Epithelial cell of alveolus of lung (primary cell): ENCODE data around the gene HSPBAP1. TPM values are rescaled to one million over a fixed set of nuclear protein-coding genes. Genes with fewer than 3 reads are reported as not detected.

Source experiments
- total RNA-seq: library from RNA; depleted of rRNA; stranded (reverse); fragments of >200 nt; gene quantifications from 2 replicates; pipeline ENCODE4 v1.2.1, GENCODE V29; 2015

The HSPBAP1 gene, protein sequence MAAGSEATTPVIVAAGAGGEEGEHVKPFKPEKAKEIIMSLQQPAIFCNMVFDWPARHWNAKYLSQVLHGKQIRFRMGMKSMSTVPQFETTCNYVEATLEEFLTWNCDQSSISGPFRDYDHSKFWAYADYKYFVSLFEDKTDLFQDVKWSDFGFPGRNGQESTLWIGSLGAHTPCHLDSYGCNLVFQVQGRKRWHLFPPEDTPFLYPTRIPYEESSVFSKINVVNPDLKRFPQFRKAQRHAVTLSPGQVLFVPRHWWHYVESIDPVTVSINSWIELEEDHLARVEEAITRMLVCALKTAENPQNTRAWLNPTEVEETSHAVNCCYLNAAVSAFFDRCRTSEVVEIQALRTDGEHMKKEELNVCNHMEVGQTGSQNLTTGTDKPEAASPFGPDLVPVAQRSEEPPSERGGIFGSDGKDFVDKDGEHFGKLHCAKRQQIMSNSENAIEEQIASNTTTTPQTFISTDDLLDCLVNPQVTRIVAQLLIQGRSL
- 4.8 and 12.0 TPM in 2 replicates for total RNA-seq

GRCh38 chr3:122793568-122794416 is at the start of gene HSPBAP1:
Gene HSPBAP1, minus strand, starts transcription at chr3:122793831. Its CDS starts 151 bp downstream, at chr3:122793680.

DNA sequence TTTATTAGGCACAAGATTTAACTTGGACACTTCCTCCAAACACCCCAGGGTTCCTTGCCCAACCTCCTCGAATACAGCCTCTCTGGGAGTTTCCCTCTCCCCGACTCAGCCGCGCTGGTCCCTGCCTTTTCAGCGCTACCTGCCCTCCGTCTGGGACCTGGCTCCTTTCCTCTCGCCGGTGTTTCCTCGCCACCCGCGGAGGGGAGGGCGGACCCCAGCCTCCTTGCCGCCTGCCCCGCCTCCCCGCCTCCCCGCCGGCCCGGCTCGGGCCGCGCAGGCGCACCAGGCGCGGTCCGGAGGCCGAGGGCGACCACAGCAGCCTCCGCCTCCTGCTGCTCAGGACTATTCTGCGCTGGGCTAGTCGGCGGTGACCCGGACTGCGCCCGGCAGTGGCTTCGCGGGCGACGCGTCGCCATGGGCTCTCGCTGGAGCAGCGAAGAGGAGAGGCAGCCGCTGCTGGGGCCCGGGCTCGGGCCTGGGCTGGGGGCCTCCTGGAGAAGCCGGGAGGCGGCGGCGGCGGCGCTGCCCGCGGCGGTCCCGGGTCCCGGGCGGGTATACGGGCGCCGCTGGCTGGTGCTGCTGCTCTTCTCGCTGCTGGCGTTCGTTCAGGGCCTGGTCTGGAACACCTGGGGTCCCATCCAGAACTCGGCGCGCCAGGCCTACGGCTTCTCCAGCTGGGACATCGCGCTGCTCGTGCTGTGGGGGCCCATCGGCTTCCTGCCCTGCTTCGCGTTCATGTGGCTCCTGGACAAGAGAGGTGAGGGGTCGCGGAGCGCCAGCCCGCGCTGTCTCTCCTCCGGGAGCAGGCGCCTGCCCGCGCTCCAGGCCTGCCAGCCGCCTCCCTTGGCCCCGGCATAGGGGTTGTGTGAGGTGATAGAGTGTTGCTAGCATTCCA is 1.4 kb upstream of the HSPBAP1 start, which contains the start of gene SLC49A4:
TSS of gene SLC49A4 (plus strand) at position 291 of the 895 bp plus-strand sequence. CDS start at position 415, 124 bp downstream.

Other genes starting within 250 kb of the HSPBAP1 start
- gene PARP9, start 229.5 kb downstream of the HSPBAP1 start, total RNA-seq: 14.5 and 16.5 TPM in 2 replicates
- 17.5 and 19.3 TPM in 2 replicates for gene DTX3L, start 229.5 kb downstream of the HSPBAP1 start, total RNA-seq
- under 0.01 TPM in 1 of 2 replicates, not detected in the other for gene PARP15, start 216.2 kb downstream of the HSPBAP1 start, total RNA-seq
- 24.0 and 30.3 TPM in 2 replicates for gene PARP14, start 113.0 kb downstream of the HSPBAP1 start, total RNA-seq
- 7.4 and 28.2 TPM in 2 replicates for gene SLC49A4, start 1.2 kb upstream of the HSPBAP1 start, total RNA-seq
- gene SEMA5B, start 233.9 kb upstream of the HSPBAP1 start, total RNA-seq: not detected in 2 replicates